Calu3 (cell line): ENCODE data around the gene ZNF462. TPM values are rescaled to one million over a fixed set of nuclear protein-coding genes. Genes with fewer than 3 reads are reported as not detected.

ENCODE experiments used
- BruUV-seq: library from RNA; stranded (reverse); fragments of 400-500 nt; replicated peaks from 2 replicates; lab custom pipeline; 2021; lab: Mats Ljungman, UMichigan
- CTCF ChIA-PET: fragments of 300-600 bp; sonication (Branson Sonifier 250); formaldehyde crosslinking; loops from one replicate; lab custom pipeline; 2022; ENCODE audit warnings: antibody characterized with exemption; lab: Charles Lee
- DNase-seq: peaks from one replicate; pipeline ENCODE4 v3.0.0; 2022
- H3K27ac Mint-ChIP-seq: one replicate; pipeline ENCODE4 v1.8.0; 2022; ENCODE audit warnings: mixed read lengths; ENCODE audit not compliant: unreplicated experiment
- H3K27me3 Mint-ChIP-seq: one replicate; pipeline ENCODE4 v1.8.0; 2022; ENCODE audit warnings: mixed read lengths; ENCODE audit not compliant: unreplicated experiment
- H3K36me3 Mint-ChIP-seq: one replicate; pipeline ENCODE4 v1.8.0; 2022; ENCODE audit warnings: mild to moderate bottlenecking, moderate library complexity, mixed read lengths; ENCODE audit not compliant: insufficient read depth, unreplicated experiment
- H3K4me1 Mint-ChIP-seq: one replicate; pipeline ENCODE4 v1.8.0; 2022; ENCODE audit warnings: mild to moderate bottlenecking, low read depth, mixed read lengths; ENCODE audit not compliant: unreplicated experiment
- H3K4me3 Mint-ChIP-seq: one replicate; pipeline ENCODE4 v1.8.0; 2022; ENCODE audit warnings: mild to moderate bottlenecking, low read depth, moderate library complexity, mixed read lengths; ENCODE audit not compliant: unreplicated experiment
- H3K9me3 Mint-ChIP-seq: one replicate; pipeline ENCODE4 v1.8.0; 2022; ENCODE audit warnings: low read depth, mixed read lengths; ENCODE audit not compliant: unreplicated experiment
- intact Hi-C: fragments of 100-400 bp; cut with micrococcal nuclease; formaldehyde crosslinking; loops from one replicate; pipeline ENCODE4 v1.10.0; 2022; ENCODE audit not compliant: unreplicated experiment
- total RNA-seq: library from RNA; stranded (reverse); gene quantifications from 2 replicates; pipeline ENCODE4 v1.2.3, GENCODE V29; 2022
- TF ChIP-seq, protein P1 (sequence below): fragments of 200-600 bp; IDR thresholded peaks from one replicate; pipeline ENCODE4 v1.8.0; 2022; ENCODE audit warnings: antibody characterized with exemption; ENCODE audit not compliant: unreplicated experiment

The ZNF462 gene
- total RNA-seq, 1 experiment from 2014 or later = 48.0 TPM

DNA sequence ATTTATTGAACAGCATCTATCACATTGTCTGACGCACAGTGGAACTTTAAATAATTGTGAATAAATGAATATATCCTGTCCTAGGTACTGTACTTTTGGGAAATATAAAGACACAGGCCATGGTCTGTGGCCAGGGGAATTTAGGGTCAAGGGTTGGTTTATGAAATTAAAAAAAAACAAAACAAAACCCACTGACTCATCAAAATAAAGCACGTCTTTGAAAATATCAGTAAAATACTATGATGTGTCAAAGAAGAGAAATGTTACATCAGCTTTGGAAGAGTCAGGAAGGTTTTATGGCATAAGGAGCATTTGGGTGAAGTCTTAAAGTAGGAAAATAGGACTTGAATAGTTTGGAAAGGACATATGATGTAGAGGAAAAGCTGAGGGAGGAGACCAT is 70.5 kb downstream of the ZNF462 start:
- BruUV-seq = no TSS peak
- no peak overlapping the region for H3K27ac Mint-ChIP-seq
- intact Hi-C loops = no loop called here

DNA sequence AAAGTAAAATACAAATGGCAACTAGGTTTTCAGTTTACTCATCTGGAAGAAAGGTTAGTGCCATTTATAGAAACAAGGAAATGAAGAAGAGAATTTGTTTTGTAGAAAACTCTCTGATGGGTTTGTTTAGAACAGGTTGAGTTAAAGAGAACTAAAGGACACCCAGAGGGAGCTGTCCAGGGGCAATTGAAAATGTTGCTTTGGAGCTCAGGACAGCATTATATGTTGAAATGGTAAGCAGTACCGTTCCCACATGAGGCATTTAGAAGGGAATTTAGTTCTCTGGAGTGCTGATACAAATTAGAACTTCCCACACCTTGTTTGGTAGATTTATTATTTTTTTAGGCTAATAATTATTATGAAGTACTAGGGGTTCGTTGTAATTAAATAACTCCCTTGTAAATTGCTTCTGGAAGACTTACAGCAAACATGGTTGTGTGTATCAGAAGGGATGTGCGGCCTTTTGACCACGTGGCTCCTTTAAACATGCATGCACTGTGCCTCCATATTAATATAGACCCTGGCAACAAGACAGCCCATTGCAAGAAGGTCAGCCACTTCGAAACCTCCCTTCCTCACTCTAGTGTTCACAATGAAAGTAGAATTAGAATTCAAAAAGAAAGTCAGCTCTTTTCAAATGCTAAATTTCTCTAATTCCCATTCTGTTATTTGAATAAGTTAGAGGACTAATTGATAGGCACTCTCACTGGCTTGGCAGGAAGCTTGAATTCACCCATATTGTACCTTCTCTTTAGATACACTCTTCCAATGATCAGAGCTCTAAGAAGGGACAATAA is 71.7 kb downstream of the ZNF462 start:
- intact Hi-C loops = no loop called here
- CTCF ChIA-PET = interaction anchor here (1.0 kb wide), 1 partner anchor 18 kb away, joined by 7 read pairs; no protein-coding TSS in a partner anchor
- Mint-ChIP-seq H3K36me3 (peaks cover 39% of the 10 kb centered on the region), H3K9me3 (no peaks in the 10 kb centered on the region), H3K4me1 (peaks cover 46% of the 10 kb centered on the region), H3K4me3 (no peak overlapping the region), H3K27me3 (no peaks in the 10 kb centered on the region), H3K27ac (no peak overlapping the region)
- TF ChIP-seq, protein P1, sequence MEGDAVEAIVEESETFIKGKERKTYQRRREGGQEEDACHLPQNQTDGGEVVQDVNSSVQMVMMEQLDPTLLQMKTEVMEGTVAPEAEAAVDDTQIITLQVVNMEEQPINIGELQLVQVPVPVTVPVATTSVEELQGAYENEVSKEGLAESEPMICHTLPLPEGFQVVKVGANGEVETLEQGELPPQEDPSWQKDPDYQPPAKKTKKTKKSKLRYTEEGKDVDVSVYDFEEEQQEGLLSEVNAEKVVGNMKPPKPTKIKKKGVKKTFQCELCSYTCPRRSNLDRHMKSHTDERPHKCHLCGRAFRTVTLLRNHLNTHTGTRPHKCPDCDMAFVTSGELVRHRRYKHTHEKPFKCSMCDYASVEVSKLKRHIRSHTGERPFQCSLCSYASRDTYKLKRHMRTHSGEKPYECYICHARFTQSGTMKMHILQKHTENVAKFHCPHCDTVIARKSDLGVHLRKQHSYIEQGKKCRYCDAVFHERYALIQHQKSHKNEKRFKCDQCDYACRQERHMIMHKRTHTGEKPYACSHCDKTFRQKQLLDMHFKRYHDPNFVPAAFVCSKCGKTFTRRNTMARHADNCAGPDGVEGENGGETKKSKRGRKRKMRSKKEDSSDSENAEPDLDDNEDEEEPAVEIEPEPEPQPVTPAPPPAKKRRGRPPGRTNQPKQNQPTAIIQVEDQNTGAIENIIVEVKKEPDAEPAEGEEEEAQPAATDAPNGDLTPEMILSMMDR = no peak
- no peak for DNase-seq
- no TSS peak for BruUV-seq

More for the DNA sequence above, 70.5 kb downstream of the ZNF462 start:
- no peak overlapping the region for H3K4me3 Mint-ChIP-seq
- TF ChIP-seq, protein P1 = no peak
- no peaks in the 10 kb centered on the region for H3K27me3 Mint-ChIP-seq
- H3K4me1 Mint-ChIP-seq = peaks cover 47% of the 10 kb centered on the region
- no peak for DNase-seq
- peaks cover 28% of the 10 kb centered on the region for H3K36me3 Mint-ChIP-seq
- CTCF ChIA-PET = no interaction called here
- no peaks in the 10 kb centered on the region for H3K9me3 Mint-ChIP-seq

DNA sequence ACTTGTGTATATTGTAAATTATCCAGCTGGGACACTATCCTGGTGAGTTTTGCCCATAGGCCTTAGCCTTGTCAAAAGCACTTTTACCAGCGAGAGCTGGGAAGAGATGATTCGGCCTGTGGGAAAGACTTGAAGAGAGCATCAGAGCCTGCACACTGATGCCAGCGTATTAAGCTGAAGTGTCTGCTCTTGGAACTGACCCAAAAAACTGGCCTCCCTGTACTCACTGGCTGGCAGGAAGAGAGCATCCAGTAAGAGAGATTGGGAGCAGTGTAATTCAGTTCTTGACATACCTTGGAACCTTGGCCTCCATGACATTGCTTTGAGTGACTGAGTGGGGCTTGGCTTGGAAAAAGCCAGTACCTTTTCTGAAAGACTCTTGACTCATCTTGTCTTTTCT is 73.7 kb downstream of the ZNF462 start:
- H3K27me3 Mint-ChIP-seq = no peaks in the 10 kb centered on the region
- no TSS peak for BruUV-seq
- no peak overlapping the region for H3K4me3 Mint-ChIP-seq
- H3K9me3 Mint-ChIP-seq = no peaks in the 10 kb centered on the region
- intact Hi-C loops = no loop called here
- DNase-seq = no peak
- TF ChIP-seq, protein P1 = no peak
- H3K36me3 Mint-ChIP-seq = peaks cover 34% of the 10 kb centered on the region
- no peak overlapping the region for H3K27ac Mint-ChIP-seq
- peaks cover 26% of the 10 kb centered on the region for H3K4me1 Mint-ChIP-seq
- CTCF ChIA-PET = no interaction called here

DNA sequence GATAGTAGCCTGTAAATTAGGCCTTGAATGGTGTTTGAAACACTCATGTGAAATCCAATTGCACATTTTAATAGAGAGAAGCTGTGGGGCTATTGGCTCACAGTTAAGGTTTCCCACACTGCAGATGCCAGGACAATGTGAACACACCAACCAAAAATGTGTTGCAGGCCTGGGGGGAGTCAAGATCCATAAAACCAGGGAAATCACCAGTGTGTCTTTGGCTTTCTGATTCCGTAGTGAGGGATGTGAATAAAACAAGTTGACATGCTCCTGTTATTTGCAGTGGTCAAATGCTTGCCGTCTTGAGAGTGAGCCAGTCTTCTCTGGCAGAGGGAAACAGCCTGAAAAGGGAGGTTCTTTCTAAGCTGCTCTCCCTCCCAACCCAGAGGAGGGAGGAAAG is 79.0 kb downstream of the ZNF462 start:
- H3K27me3 Mint-ChIP-seq = no peaks in the 10 kb centered on the region
- intact Hi-C loops = no loop called here
- H3K9me3 Mint-ChIP-seq = no peaks in the 10 kb centered on the region
- H3K4me3 Mint-ChIP-seq = no peak overlapping the region
- H3K36me3 Mint-ChIP-seq = peaks cover 15% of the 10 kb centered on the region
- H3K27ac Mint-ChIP-seq = no peak overlapping the region
- CTCF ChIA-PET = no interaction called here
- H3K4me1 Mint-ChIP-seq = peaks cover 8% of the 10 kb centered on the region
- DNase-seq = no peak
- TF ChIP-seq, protein P1 = no peak
- no TSS peak for BruUV-seq
